Jurkat, Clone E6-1 (cell line): ENCODE measurements around the gene SEC16A.
"Not testable (repeated sequence)": the region's sequence is repeated elsewhere in the genome, so short reads cannot be mapped to it uniquely, and the experiment has no call there.

Experiments used
- DNase-seq: peaks from one replicate; pipeline ENCODE4 v3.0.0-alpha.2; 2011; ENCODE audit warnings: low read depth, low spot score
- H3K4me3 ChIP-seq: 2 replicates; pipeline ENCODE4 v1.5.1; 2011; ENCODE audit warnings: mild to moderate bottlenecking, low read length, control low read depth, moderate library complexity

The SEC16A gene

GRCh38 chr9:136412962-136413361 lies 69.9 kb downstream of the SEC16A start:
- DNase-seq: no peak
- H3K4me3 ChIP-seq: no peak overlapping the region

- DNase-seq: no peak
- peak overlapping the region; percentile 93 for H3K4me3 ChIP-seq
Measured at GRCh38 chr9:136411378-136411777, 71.5 kb downstream of the SEC16A start.

- DNase-seq: peak; percentile 82
- H3K4me3 ChIP-seq: peak within 1 kb of the TSS; percentile 93
Measured at GRCh38 chr9:136410500-136411287, 72.1 kb downstream of the SEC16A start, which contains the start of the genes ENTR1 and PMPCA. Gene ENTR1, minus strand, starts transcription at chr9:136410614. Its CDS starts 217 bp downstream, at chr9:136410397. Gene PMPCA, plus strand, starts transcription at chr9:136410658. Its CDS starts 11 bp downstream, at chr9:136410669.

- H3K4me3 ChIP-seq: peak overlapping the region; percentile 80
- DNase-seq: no peak
Measured at GRCh38 chr9:136409557-136410455, 73.0 kb downstream of the SEC16A start.

GRCh38 chr9:136407911-136408310 lies 74.9 kb downstream of the SEC16A start:
- no peak for DNase-seq
- H3K4me3 ChIP-seq: no peak overlapping the region

- not testable (repeated sequence) for H3K4me3 ChIP-seq, DNase-seq
Measured at GRCh38 chr9:136407061-136407460, 75.8 kb downstream of the SEC16A start.

GRCh38 chr9:136405904-136406303 lies 76.9 kb downstream of the SEC16A start:
- H3K4me3 ChIP-seq, DNase-seq: not testable (repeated sequence)

GRCh38 chr9:136405481-136405880 lies 77.4 kb downstream of the SEC16A start:
- no peak for DNase-seq
- H3K4me3 ChIP-seq: no peak overlapping the region

- H3K4me3 ChIP-seq: no peak overlapping the region
- DNase-seq: no peak
Measured at GRCh38 chr9:136404801-136405136, 78.1 kb downstream of the SEC16A start.

GRCh38 chr9:136403915-136404800 lies 78.7 kb downstream of the SEC16A start:
- no peak overlapping the region for H3K4me3 ChIP-seq
- no peak for DNase-seq

- DNase-seq: peak; percentile 25
- no peak overlapping the region for H3K4me3 ChIP-seq
Measured at GRCh38 chr9:136403538-136403914, 79.3 kb downstream of the SEC16A start.

- DNase-seq: no peak
- no peak overlapping the region for H3K4me3 ChIP-seq
Measured at GRCh38 chr9:136402067-136402466, 80.8 kb downstream of the SEC16A start.

GRCh38 chr9:136401173-136401922 lies 81.5 kb downstream of the SEC16A start:
- no peak overlapping the region for H3K4me3 ChIP-seq
- DNase-seq: no peak

GRCh38 chr9:136400038-136400834 lies 82.6 kb downstream of the SEC16A start, which contains the start of gene SNAPC4:
Gene SNAPC4, minus strand, starts transcription at chr9:136400170. Its CDS starts 1,742 bp downstream, at chr9:136398428.
- DNase-seq: peak; percentile 77
- H3K4me3 ChIP-seq: peak within 1 kb of the TSS; percentile 87

- H3K4me3 ChIP-seq: peak overlapping the region; percentile 87
- no peak for DNase-seq
Measured at GRCh38 chr9:136399176-136400037, 83.4 kb downstream of the SEC16A start.

- DNase-seq: no peak
- H3K4me3 ChIP-seq: no peak overlapping the region
Measured at GRCh38 chr9:136398286-136398685, 84.6 kb downstream of the SEC16A start.

- DNase-seq: no peak
- H3K4me3 ChIP-seq: no peak overlapping the region
Measured at GRCh38 chr9:136397643-136398042, 85.2 kb downstream of the SEC16A start.
